GOT3 (cell line): Measurements from ENCODE around the gene SLC28A3.

Source experiments
- DNase-seq: peaks from one replicate; lab custom pipeline; 2025; ENCODE audit warnings: mixed read lengths; lab: John Stamatoyannopoulos, UW

Gene SLC28A3

GRCh38 chr9:84339503-84339902 is 1.1 kb downstream of the SLC28A3 start:
- no peak for DNase-seq

DNA sequence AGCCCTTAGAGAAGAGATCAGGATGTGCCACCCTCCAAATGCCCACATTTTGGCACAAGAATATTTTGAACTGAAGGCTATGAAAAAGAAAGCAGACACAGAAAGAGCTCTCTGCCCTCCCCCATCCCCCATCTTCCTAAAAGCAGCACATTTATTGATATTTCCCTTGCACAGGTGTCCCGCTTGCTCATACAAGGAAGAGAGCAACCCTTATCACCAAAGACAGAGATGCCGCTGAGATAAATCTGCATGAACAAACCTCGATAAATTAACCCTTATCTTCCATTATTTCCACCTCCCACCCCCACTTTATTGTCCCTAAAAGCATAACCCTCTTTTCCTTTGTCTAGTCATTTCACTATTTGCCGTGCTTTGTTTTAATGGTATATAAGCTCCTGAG is 1.8 kb downstream of the SLC28A3 start:
- DNase-seq: no peak

GRCh38 chr9:84337252-84337651 is 3.3 kb downstream of the SLC28A3 start:
- DNase-seq: no peak

- no peak for DNase-seq
Observed at GRCh38 chr9:84331119-84331809, 9.3 kb downstream of the SLC28A3 start.

DNA sequence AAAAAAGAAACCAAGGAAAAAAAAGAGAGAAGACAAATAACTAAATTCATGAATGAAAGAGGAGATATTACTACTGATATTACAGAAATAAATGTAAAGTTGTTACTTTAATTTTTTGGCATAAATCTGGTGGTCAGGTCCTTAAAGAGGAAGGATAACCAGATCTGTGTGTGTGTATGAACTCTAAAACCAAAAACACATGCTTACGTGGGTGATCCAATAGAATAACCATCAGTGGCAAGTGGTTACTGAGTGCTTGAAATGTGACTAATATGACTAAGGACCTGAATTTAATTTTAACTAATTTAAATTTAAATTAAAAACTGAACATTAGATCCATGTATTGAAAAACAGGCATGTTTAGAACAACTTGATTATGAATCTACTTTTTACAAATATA is 10.3 kb downstream of the SLC28A3 start:
- no peak for DNase-seq

DNA sequence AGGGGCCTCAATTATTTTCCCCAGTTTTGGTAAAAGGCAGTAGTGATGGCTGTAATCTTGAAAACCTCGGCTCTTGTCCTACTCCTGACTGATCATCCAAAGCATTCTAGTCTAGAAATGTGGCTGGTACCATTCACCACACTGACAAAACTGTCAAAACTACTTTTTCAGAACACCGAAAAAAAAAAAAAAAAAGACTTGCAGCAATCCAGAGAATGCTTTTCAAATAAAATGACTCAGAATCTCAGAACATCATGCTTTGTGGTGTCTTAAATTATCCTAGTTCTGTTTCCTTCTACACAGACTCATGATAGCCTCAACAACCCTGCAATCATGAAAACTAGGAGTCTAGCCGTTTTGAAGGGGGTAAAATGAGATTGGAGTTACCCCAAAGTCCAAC is 13.4 kb downstream of the SLC28A3 start:
- DNase-seq: no peak

DNA sequence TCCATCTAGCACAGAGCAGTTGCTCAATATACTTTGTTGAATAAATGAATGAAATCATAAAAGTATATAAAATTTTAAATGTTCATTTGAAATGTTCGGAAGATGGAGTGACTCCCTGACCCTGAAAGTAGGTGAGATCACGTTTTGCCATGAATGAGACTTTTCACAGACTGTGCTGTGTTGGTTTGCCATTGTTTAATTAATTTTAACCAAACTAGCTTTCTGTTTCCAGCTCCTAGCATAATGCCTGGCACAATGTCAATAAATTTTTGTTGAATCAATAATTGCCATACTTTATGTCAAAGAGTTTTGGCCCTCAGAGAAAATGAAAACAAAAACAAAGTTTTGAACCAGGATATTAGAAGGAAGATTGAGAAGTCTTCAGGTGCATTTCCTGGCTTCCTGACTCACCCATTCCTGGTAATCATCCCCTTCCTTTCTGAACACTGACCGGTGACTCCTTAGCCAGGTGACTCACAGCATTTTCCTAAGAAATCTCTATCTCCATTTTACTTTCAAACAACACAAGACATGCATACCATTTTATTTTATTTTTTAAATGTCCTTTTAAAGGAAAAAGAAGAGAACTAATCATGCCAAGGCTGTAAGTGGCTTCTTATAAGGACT is 15.1 kb downstream of the SLC28A3 start:
- DNase-seq: no peak

GRCh38 chr9:84324811-84325210 is 15.7 kb downstream of the SLC28A3 start:
- DNase-seq: no peak

- no peak for DNase-seq
Observed at GRCh38 chr9:84323858-84324257, 16.7 kb downstream of the SLC28A3 start.

GRCh38 chr9:84322828-84323227 is 17.7 kb downstream of the SLC28A3 start:
- DNase-seq: no peak

DNA sequence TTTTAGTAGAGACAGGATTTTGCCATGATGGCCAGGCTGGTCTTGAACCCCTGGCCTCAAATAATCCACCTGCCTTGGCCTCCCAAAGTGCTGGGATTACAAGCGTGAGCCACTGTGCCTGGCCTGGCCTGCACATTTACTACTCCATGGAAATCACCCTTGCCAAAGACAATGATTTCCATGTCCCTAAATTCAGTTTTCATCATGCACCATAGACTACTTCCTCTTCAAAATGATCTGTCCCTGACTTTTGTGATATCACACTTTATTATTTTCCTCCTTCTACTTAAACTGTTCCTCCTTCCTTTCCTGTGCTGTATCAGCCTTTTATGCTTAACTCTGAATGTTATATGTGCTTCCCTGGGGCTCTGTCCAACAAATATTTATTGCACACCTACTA is 20.3 kb downstream of the SLC28A3 start:
- DNase-seq: no peak

DNA sequence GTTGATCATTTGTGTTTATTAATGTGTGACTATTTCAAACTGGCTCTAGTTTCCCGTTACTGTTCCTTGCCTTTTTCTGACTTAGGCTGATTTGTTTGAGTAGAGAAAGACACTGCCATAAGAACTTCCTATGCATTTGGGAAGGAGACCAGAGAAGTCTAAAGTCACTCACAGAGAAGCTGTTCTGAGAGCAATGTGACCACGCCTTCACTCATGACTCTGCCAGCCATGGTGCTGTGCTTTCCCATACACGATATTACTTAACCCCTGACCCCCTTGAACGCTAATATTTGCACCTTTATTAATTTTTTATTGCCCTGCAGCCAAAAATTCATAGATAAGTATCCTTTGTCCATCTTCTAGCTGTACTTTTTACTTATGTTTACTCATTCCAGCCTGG is 20.9 kb downstream of the SLC28A3 start:
- no peak for DNase-seq

GRCh38 chr9:84318981-84319380 is 21.6 kb downstream of the SLC28A3 start:
- DNase-seq: no peak

DNA sequence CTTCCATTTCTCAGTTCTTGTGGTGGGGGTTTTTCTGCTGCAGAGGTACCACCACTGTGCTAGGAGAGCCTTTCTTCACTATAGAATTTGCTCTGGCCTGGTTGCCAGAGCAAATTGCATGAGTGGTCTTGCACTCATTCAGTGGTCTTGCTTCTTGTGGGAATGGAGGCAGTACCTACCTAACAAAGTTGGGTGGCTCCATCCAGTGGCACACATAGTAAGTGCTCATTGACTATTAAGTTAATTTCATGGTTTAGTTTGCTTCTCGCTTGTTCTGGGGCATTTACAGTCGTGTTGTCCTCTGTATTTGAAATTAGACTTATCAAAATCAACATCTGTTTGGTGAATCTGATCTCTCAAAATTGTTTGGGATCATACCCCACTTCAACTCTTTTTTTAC is 23.0 kb downstream of the SLC28A3 start:
- no peak for DNase-seq

DNA sequence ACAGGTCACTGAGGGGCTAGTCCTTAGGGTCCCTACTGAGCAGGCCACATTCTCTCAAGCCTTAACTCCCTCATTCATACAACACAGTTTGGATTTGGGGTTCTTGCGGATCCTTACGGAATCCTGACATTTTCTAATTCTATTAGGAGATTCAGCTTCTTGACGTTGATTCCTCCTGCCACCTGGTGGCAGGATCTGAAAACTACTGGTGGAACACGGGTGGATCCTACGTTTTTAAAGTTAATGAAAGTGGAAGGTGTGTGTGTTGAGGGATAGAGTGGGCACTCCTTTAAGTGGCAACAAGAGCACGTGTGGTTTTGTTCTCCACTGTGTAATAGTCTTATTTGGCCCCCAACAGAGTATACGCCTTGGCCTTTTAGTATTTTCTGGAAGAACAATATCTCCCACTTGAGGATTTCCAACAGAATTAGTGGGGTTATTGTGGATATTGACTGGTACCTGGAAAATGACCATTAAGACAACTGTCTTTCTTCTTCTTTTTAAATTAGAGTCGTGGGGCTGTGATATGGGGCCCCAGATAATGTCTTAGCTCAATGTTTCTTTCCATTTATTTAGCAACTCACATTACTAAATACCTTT is 25.2 kb downstream of the SLC28A3 start:
- no peak for DNase-seq

GRCh38 chr9:84314306-84314705 is 26.3 kb downstream of the SLC28A3 start:
- DNase-seq: no peak

DNA sequence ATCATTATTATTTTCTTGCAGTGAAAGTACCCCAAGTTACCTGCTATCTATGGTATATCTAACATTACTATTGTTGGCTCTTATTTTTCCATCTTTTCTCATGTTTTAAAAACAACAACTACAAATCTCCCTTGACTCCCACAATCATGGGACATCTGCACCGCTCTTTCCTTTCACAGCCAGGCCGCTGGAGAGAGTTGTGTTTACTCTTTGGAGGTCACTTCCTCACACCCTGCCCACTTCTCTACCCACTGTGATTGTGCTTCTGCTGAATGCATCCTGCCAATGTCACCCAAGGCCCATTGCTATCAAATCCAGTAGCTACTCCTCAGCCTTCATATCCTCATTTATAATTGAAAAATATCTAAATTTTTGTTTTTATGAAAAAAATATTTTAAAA is 29.7 kb downstream of the SLC28A3 start:
- no peak for DNase-seq

DNA sequence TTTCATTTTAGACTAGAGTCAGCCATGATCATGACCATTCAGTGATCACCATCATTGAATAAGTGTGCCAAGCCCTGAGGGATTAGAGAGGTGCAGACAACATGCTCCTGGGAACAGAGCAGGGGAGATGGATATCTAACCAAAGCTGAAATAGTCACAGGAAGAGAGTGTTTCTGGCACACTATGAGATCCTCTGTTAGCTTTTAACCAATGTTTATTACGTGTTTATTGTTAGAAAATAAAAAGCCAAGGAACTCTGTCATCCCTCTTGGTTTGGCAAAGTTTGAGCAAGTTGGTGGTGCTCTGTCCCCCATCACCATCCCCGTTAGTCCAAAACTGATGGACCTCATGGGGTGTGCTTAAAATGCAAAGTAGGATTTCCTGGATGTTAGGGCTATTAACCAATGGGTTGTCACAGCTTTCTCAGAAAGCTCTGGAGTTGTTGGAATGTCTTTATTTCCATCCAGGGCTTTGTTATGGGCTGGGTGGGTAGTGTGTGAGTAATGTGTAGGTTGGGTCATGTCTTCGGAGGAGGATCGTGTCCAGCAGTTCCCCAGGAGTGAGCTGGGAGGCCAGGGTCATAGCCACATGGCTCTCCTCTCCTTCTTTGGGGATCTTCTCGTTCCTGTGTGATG is 34.9 kb downstream of the SLC28A3 start:
- DNase-seq: no peak

GRCh38 chr9:84304166-84304565 is 36.4 kb downstream of the SLC28A3 start:
- DNase-seq: no peak

- DNase-seq: no peak
Observed at GRCh38 chr9:84303061-84303460, 37.5 kb downstream of the SLC28A3 start.

DNA sequence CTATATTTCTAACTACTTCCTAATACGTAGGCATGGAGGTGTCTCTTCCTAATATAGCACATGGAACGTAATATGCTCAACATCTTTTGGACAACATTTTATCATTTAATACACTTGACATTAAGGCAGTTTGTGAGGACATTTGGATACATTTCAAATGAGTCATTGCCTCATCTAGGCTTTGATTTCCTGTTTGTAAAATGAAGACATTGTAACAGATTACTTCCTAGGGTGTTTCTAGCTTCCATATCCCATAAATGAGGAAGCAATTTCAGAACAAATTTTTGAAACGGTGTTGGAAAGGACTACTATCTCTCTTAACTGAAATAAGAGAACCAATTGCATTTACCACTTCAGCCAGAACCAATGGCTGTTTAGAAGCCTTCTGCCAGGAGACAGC is 38.7 kb downstream of the SLC28A3 start:
- DNase-seq: no peak

DNA sequence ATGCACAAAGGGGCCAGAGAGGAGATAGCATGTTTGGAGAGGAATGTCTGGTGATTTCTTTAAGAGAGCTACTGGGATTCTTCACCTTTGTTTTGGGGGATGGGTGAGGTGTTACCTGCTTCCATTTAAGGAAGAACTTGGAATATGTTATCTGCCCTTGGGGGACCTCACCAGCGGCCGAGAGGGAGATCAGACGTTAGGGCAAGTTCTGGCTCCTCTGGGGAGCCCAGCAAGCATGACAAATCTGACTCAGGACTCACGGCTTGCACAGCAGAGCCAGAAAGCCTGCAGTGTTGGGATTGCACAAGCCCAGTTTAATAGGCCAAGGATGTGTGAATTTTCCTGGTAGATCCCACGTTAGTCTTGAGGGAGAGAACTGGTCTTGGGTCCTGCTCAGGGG is 40.3 kb downstream of the SLC28A3 start:
- no peak for DNase-seq

DNA sequence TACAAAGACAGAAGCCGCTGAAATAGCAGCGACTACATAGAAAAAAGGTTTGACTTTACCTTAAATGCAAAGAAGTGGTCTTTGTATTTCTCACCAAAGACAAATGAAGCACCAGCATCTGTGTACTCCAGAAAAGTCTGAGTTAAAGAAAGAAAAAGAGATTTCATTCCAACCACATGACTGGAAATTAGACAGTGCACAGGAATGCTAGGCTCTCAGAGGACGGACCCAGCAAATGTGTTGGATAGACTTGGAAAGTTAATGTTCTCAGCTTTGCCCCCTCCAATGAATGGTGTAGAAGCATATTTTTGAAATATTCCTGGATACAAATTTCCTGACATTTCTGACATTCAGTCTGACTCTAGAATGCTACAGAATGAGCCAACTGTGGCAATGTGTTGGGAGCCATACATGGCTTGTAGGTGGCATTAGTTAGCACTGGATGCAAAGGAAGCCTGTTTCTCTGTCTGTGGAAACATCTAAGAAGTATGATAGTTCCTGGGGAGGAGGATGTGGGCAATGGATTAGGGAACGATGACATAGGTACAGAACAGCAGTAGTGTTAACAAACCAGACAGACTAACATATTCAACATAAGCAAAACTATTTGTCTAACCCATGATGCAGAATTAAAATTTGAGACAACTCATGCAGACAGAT is 43.3 kb downstream of the SLC28A3 start:
- DNase-seq: no peak
